ENCODE measurements around the gene LMF1. TPM values are rescaled to one million over a fixed set of nuclear protein-coding genes. Genes with fewer than 3 reads are reported as not detected.

The LMF1 gene
- total and polyA plus RNA-seq, 5 donors from 2014 or later: 9.9 to 40.0 (median 12.4) TPM

GRCh38 chr16:856811-857210, 114.0 kb downstream of the LMF1 start:
- Mint-ChIP-seq H3K36me3 (peaks cover 4% of the 10 kb centered on the region), H3K9me3 (peaks cover 0 to 13% (median 5%) of the 10 kb centered on the region in 7 donors), H3K27me3 (no peaks in the 10 kb centered on the region), H3K27ac (no peak overlapping the region), H3K4me1 (peaks cover 0 to 3% (median under 1%) of the 10 kb centered on the region in 4 donors), H3K4me3 (no peak overlapping the region)
- Histone ChIP-seq H3K4me3 (ENCODE audit: low read depth, low read length) (no peak overlapping the region), H3K4me1 (ENCODE audit: control insufficient read depth, insufficient read depth, low read length, poor library complexity, severe bottlenecking) (no peaks in the 10 kb centered on the region), H3K36me3 (ENCODE audit: control insufficient read depth, insufficient read depth, low read length) (no peaks in the 10 kb centered on the region), H3K27me3 (ENCODE audit: control insufficient read depth, insufficient read depth, low read length) (no peaks in the 10 kb centered on the region), H3K9me3 (ENCODE audit: control insufficient read depth in 2 of 2, low read length in 2 of 2) (peaks cover 0 to 2% of the 10 kb centered on the region in 2 experiments), H3K27ac (ENCODE audit: insufficient read depth, low read length, poor library complexity, severe bottlenecking) (no peak overlapping the region)
- ATAC-seq (ENCODE audit: low read depth in 2 of 2) (no peak), DNase-seq (no peak)

GRCh38 chr16:856101-856500, 114.7 kb downstream of the LMF1 start:
- peaks cover 4% of the 10 kb centered on the region for H3K36me3 Mint-ChIP-seq
- H3K27ac Mint-ChIP-seq: no peak overlapping the region
- no peak for DNase-seq
- Histone ChIP-seq H3K36me3 (ENCODE audit: control insufficient read depth, insufficient read depth, low read length) (no peaks in the 10 kb centered on the region), H3K27ac (ENCODE audit: insufficient read depth, low read length, poor library complexity, severe bottlenecking) (no peak overlapping the region), H3K4me3 (ENCODE audit: low read depth, low read length) (no peak overlapping the region), H3K27me3 (ENCODE audit: control insufficient read depth, insufficient read depth, low read length) (no peaks in the 10 kb centered on the region), H3K4me1 (ENCODE audit: control insufficient read depth, insufficient read depth, low read length, poor library complexity, severe bottlenecking) (no peaks in the 10 kb centered on the region), H3K9me3 (ENCODE audit: control insufficient read depth in 2 of 2, low read length in 2 of 2) (no peaks in the 10 kb centered on the region)
- ATAC-seq (ENCODE audit: low read depth in 2 of 2): no peak
- no peaks in the 10 kb centered on the region for H3K27me3 Mint-ChIP-seq
- H3K9me3 Mint-ChIP-seq: peaks cover 0 to 12% (median 5%) of the 10 kb centered on the region in 7 donors
- H3K4me3 Mint-ChIP-seq: no peak overlapping the region
- H3K4me1 Mint-ChIP-seq: peaks cover 0 to 3% (median under 1%) of the 10 kb centered on the region in 4 donors

- Histone ChIP-seq H3K4me1 (ENCODE audit: control insufficient read depth, insufficient read depth, low read length, poor library complexity, severe bottlenecking) (no peaks in the 10 kb centered on the region), H3K4me3 (ENCODE audit: low read depth, low read length) (no peak overlapping the region), H3K36me3 (ENCODE audit: control insufficient read depth, insufficient read depth, low read length) (no peaks in the 10 kb centered on the region), H3K27me3 (ENCODE audit: control insufficient read depth, insufficient read depth, low read length) (no peaks in the 10 kb centered on the region), H3K27ac (ENCODE audit: insufficient read depth, low read length, poor library complexity, severe bottlenecking) (no peak overlapping the region), H3K9me3 (ENCODE audit: control insufficient read depth in 2 of 2, low read length in 2 of 2) (no peaks in the 10 kb centered on the region)
- peaks cover 0 to 8% (median 1%) of the 10 kb centered on the region in 7 donors for H3K9me3 Mint-ChIP-seq
- no peak for DNase-seq
- H3K36me3 Mint-ChIP-seq: peaks cover under 1% of the 10 kb centered on the region
- H3K27me3 Mint-ChIP-seq: no peaks in the 10 kb centered on the region
- H3K27ac Mint-ChIP-seq: no peak overlapping the region
- peaks cover 0 to 3% (median under 1%) of the 10 kb centered on the region in 4 donors for H3K4me1 Mint-ChIP-seq
- ATAC-seq (ENCODE audit: low read depth in 2 of 2): no peak
- H3K4me3 Mint-ChIP-seq: no peak overlapping the region
These were observed 115.3 kb downstream of the LMF1 start for GRCh38 chr16:855471-855870.

GRCh38 chr16:854808-855410, 115.9 kb downstream of the LMF1 start:
- no peaks in the 10 kb centered on the region for H3K27me3 ChIP-seq (ENCODE audit: control insufficient read depth, insufficient read depth, low read length)
- H3K27ac Mint-ChIP-seq: no peak overlapping the region
- peaks cover 0 to 8% (median 0%) of the 10 kb centered on the region in 7 donors for H3K9me3 Mint-ChIP-seq
- H3K9me3 ChIP-seq (ENCODE audit: control insufficient read depth in 2 of 2, low read length in 2 of 2): no peaks in the 10 kb centered on the region
- H3K4me3 ChIP-seq (ENCODE audit: low read depth, low read length): no peak overlapping the region
- no peaks in the 10 kb centered on the region for H3K4me1 ChIP-seq (ENCODE audit: control insufficient read depth, insufficient read depth, low read length, poor library complexity, severe bottlenecking)
- H3K27ac ChIP-seq (ENCODE audit: insufficient read depth, low read length, poor library complexity, severe bottlenecking): no peak overlapping the region
- H3K27me3 Mint-ChIP-seq: no peaks in the 10 kb centered on the region
- ATAC-seq (ENCODE audit: low read depth in 2 of 2): no peak
- no peaks in the 10 kb centered on the region for H3K36me3 ChIP-seq (ENCODE audit: control insufficient read depth, insufficient read depth, low read length)
- no peaks in the 10 kb centered on the region for H3K36me3 Mint-ChIP-seq
- H3K4me3 Mint-ChIP-seq: no peak overlapping the region
- H3K4me1 Mint-ChIP-seq: peaks cover 0 to 6% (median 1%) of the 10 kb centered on the region in 4 donors
- no peak for DNase-seq

- no peak for ATAC-seq (ENCODE audit: low read depth in 2 of 2)
- peaks cover 0 to 8% (median 0%) of the 10 kb centered on the region in 7 donors for H3K9me3 Mint-ChIP-seq
- H3K4me3 Mint-ChIP-seq: no peak overlapping the region
These were observed 116.6 kb downstream of the LMF1 start for GRCh38 chr16:853981-854807.

GRCh38 chr16:853306-853705, 117.5 kb downstream of the LMF1 start:
- H3K9me3 Mint-ChIP-seq: peaks cover 0 to 6% (median 0%) of the 10 kb centered on the region in 7 donors
- H3K27me3 Mint-ChIP-seq: no peaks in the 10 kb centered on the region
- no peak overlapping the region for H3K4me3 Mint-ChIP-seq
- DNase-seq (no peak), ATAC-seq (ENCODE audit: low read depth in 2 of 2) (no peak)
- peak overlapping the region in 1 of 3 donors; percentile 71 for H3K27ac Mint-ChIP-seq
- Histone ChIP-seq H3K36me3 (ENCODE audit: control insufficient read depth, insufficient read depth, low read length) (no peaks in the 10 kb centered on the region), H3K9me3 (ENCODE audit: control insufficient read depth in 2 of 2, low read length in 2 of 2) (no peaks in the 10 kb centered on the region), H3K4me3 (ENCODE audit: low read depth, low read length) (no peak overlapping the region), H3K27ac (ENCODE audit: insufficient read depth, low read length, poor library complexity, severe bottlenecking) (no peak overlapping the region), H3K27me3 (ENCODE audit: control insufficient read depth, insufficient read depth, low read length) (no peaks in the 10 kb centered on the region), H3K4me1 (ENCODE audit: control insufficient read depth, insufficient read depth, low read length, poor library complexity, severe bottlenecking) (no peaks in the 10 kb centered on the region)
- H3K36me3 Mint-ChIP-seq: no peaks in the 10 kb centered on the region
- H3K4me1 Mint-ChIP-seq: peaks cover 0 to 6% (median 1%) of the 10 kb centered on the region in 4 donors

More at GRCh38 chr16:853981-854807, 116.6 kb downstream of the LMF1 start:
- DNase-seq: no peak
- Histone ChIP-seq H3K36me3 (ENCODE audit: control insufficient read depth, insufficient read depth, low read length) (no peaks in the 10 kb centered on the region), H3K27ac (ENCODE audit: insufficient read depth, low read length, poor library complexity, severe bottlenecking) (no peak overlapping the region), H3K9me3 (ENCODE audit: control insufficient read depth in 2 of 2, low read length in 2 of 2) (no peaks in the 10 kb centered on the region), H3K27me3 (ENCODE audit: control insufficient read depth, insufficient read depth, low read length) (no peaks in the 10 kb centered on the region), H3K4me3 (ENCODE audit: low read depth, low read length) (no peak overlapping the region), H3K4me1 (ENCODE audit: control insufficient read depth, insufficient read depth, low read length, poor library complexity, severe bottlenecking) (no peaks in the 10 kb centered on the region)
- peak overlapping the region in 2 of 3 donors; percentile 46 to 71 for H3K27ac Mint-ChIP-seq
- H3K4me1 Mint-ChIP-seq: peaks cover 0 to 6% (median 1%) of the 10 kb centered on the region in 4 donors
- no peaks in the 10 kb centered on the region for H3K36me3 Mint-ChIP-seq
- no peaks in the 10 kb centered on the region for H3K27me3 Mint-ChIP-seq

- no peaks in the 10 kb centered on the region for H3K36me3 ChIP-seq (ENCODE audit: control insufficient read depth, insufficient read depth, low read length)
- Mint-ChIP-seq H3K27me3 (no peaks in the 10 kb centered on the region), H3K4me3 (no peak overlapping the region), H3K9me3 (peaks cover 0 to 6% (median 0%) of the 10 kb centered on the region in 7 donors), H3K27ac (no peak overlapping the region), H3K36me3 (no peaks in the 10 kb centered on the region), H3K4me1 (peaks cover 0 to 6% (median 1%) of the 10 kb centered on the region in 4 donors)
- no peak overlapping the region for H3K4me3 ChIP-seq (ENCODE audit: low read depth, low read length)
- DNase-seq (no peak), ATAC-seq (ENCODE audit: low read depth in 2 of 2) (no peak)
- H3K4me1 ChIP-seq (ENCODE audit: control insufficient read depth, insufficient read depth, low read length, poor library complexity, severe bottlenecking): no peaks in the 10 kb centered on the region
- H3K27ac ChIP-seq (ENCODE audit: insufficient read depth, low read length, poor library complexity, severe bottlenecking): no peak overlapping the region
- H3K27me3 ChIP-seq (ENCODE audit: control insufficient read depth, insufficient read depth, low read length): no peaks in the 10 kb centered on the region
- no peaks in the 10 kb centered on the region for H3K9me3 ChIP-seq (ENCODE audit: control insufficient read depth in 2 of 2, low read length in 2 of 2)
These were observed 118.2 kb downstream of the LMF1 start for GRCh38 chr16:852451-853185.
